Activated T-cell treated with anti-CD3 and anti-CD28 coated beads for 1 hour (primary cell): Measurements from ENCODE around the gene MMAB.

Source experiments
- DNase-seq: peaks from one replicate; pipeline ENCODE4 v3.0.0-alpha.2; 2020; ENCODE audit warnings: low read depth

The MMAB gene

GRCh38 chr12:109512608-109513007, 60.7 kb downstream of the MMAB start:
- no peak for DNase-seq

GRCh38 chr12:109510196-109510595, 63.1 kb downstream of the MMAB start:
- DNase-seq = no peak

GRCh38 chr12:109504068-109504467, 69.2 kb downstream of the MMAB start:
- no peak for DNase-seq
